ENCODE data around the gene HGFAC.
"Not testable (repeated sequence)": the region's sequence is repeated elsewhere in the genome, so short reads cannot be mapped to it uniquely, and the experiment has no call there.

The HGFAC gene

GRCh38 chr4:3411190-3411589, 30.6 kb upstream of the HGFAC start:
- not testable (repeated sequence) for DNase-seq (ENCODE audit: low read depth in 2 of 2)

- no peak for DNase-seq (ENCODE audit: low read depth in 2 of 2)
Observed at GRCh38 chr4:3411676-3412075, 30.1 kb upstream of the HGFAC start.

GRCh38 chr4:3412257-3413020, 29.3 kb upstream of the HGFAC start:
- no peak for DNase-seq (ENCODE audit: low read depth in 2 of 2)

- no peak for DNase-seq (ENCODE audit: low read depth in 2 of 2)
Observed at GRCh38 chr4:3413217-3413671, 28.5 kb upstream of the HGFAC start.

GRCh38 chr4:3413675-3414420, 27.9 kb upstream of the HGFAC start:
- no peak for DNase-seq (ENCODE audit: low read depth in 2 of 2)

- DNase-seq (ENCODE audit: low read depth in 2 of 2), result no peak
Observed at GRCh38 chr4:3414421-3415279, 27.1 kb upstream of the HGFAC start.

GRCh38 chr4:3415471-3416141, 26.2 kb upstream of the HGFAC start:
- no peak for DNase-seq (ENCODE audit: low read depth in 2 of 2)

GRCh38 chr4:3416270-3416669, 25.5 kb upstream of the HGFAC start:
- no peak for DNase-seq (ENCODE audit: low read depth in 2 of 2)

- no peak for DNase-seq (ENCODE audit: low read depth in 2 of 2)
Observed at GRCh38 chr4:3416821-3417221, 24.9 kb upstream of the HGFAC start.

GRCh38 chr4:3417448-3417847, 24.3 kb upstream of the HGFAC start:
- DNase-seq (ENCODE audit: low read depth in 2 of 2), result no peak

GRCh38 chr4:3418029-3418762, 23.6 kb upstream of the HGFAC start:
- no peak for DNase-seq (ENCODE audit: low read depth in 2 of 2)

GRCh38 chr4:3419836-3420605, 21.7 kb upstream of the HGFAC start:
- no peak for DNase-seq (ENCODE audit: low read depth in 2 of 2)

GRCh38 chr4:3420606-3420955, 21.2 kb upstream of the HGFAC start:
- no peak for DNase-seq (ENCODE audit: low read depth in 2 of 2)

- DNase-seq (ENCODE audit: low read depth in 2 of 2), result no peak
Observed at GRCh38 chr4:3420956-3421355, 20.8 kb upstream of the HGFAC start.

GRCh38 chr4:3421470-3421869, 20.3 kb upstream of the HGFAC start:
- DNase-seq (ENCODE audit: low read depth in 2 of 2), result no peak

GRCh38 chr4:3422241-3422801, 19.4 kb upstream of the HGFAC start:
- no peak for DNase-seq (ENCODE audit: low read depth in 2 of 2)

- no peak for DNase-seq (ENCODE audit: low read depth in 2 of 2)
Observed at GRCh38 chr4:3422808-3423297, 18.9 kb upstream of the HGFAC start.

- no peak for DNase-seq (ENCODE audit: low read depth in 2 of 2)
Observed at GRCh38 chr4:3423406-3423805, 18.4 kb upstream of the HGFAC start.

GRCh38 chr4:3423952-3424351, 17.8 kb upstream of the HGFAC start:
- no peak for DNase-seq (ENCODE audit: low read depth in 2 of 2)
